Adrenal gland (tissue), 5 donors: ENCODE measurements around the gene TMEM107.

Experiments
- CTCF ChIP-seq, 6 experiments: fragments of 450-650 bp in 4 of 6; fragments of 200-600 bp in 2 of 6; sonication (generic) in 1 of 6; IDR thresholded peaks; 1 replicate in 5 of 6; 2 replicates in 1 of 6; pipeline versions ENCODE4 v1.5.1 to v1.8.0; 2016 to 2021; ENCODE audit warnings: antibody characterized with exemption in 6 of 6, mild to moderate bottlenecking in 2 of 6, moderate library complexity in 1 of 6
- POLR2A ChIP-seq, 2 donors: fragments of 450-650 bp; IDR thresholded peaks; one replicate each; pipeline ENCODE4 v1.6.1; 2017; ENCODE audit warnings: antibody characterized with exemption in 2 of 2, mild to moderate bottlenecking in 2 of 2, moderate library complexity in 1 of 2
- donor health status: DM: no; HTN: no; CAD: no.

- no peak for TF ChIP-seq CTCF (IDR thresholded peaks at IDR 0.05)
- no peak for TF ChIP-seq POLR2A (IDR thresholded peaks at IDR 0.05)
These were observed 52.4 kb downstream of the TMEM107 start, which contains the start of gene HES7 for GRCh38 chr17:8123695-8124349.
